Measurements from ENCODE around the gene ACTR3. TPM values are rescaled to one million over a fixed set of nuclear protein-coding genes. Genes with fewer than 3 reads are reported as not detected.
"Not testable (repeated sequence)": the region's sequence is repeated elsewhere in the genome, so short reads cannot be mapped to it uniquely, and the experiment has no call there.

Gene ACTR3
- polyA plus RNA-seq, 1 donor from 2014 or later: 255 TPM

- H3K9ac ChIP-seq (ENCODE audit: low read length): no peak overlapping the region
- H3K27ac ChIP-seq (ENCODE audit: low read length): no peak overlapping the region
- H3K9me3 ChIP-seq (ENCODE audit: low read length): no peaks in the 10 kb centered on the region
- H3F3A ChIP-seq (ENCODE audit: insufficient read depth, low read length, poor library complexity, severe bottlenecking): no peaks in the 10 kb centered on the region
- no peaks in the 10 kb centered on the region for H3K79me2 ChIP-seq (replicated peaks; ENCODE audit: insufficient read depth, low read length)
- H4K20me1 ChIP-seq (ENCODE audit: insufficient read depth): no peaks in the 10 kb centered on the region
- peaks cover 25% of the 10 kb centered on the region for H3K36me3 ChIP-seq (ENCODE audit: insufficient read depth, low read length)
- H3K4me3 ChIP-seq (ENCODE audit: low read length): no peak overlapping the region
- TF ChIP-seq MXI1 (conservative IDR thresholded peaks at IDR 0.05; ENCODE audit: poor library complexity, severe bottlenecking) (no peak), POLR2AphosphoS5 (IDR thresholded peaks at IDR 0.05) (no peak), REST (IDR thresholded peaks at IDR 0.05; ENCODE audit: borderline replicate concordance) (no peak), CTCF (IDR thresholded peaks at IDR 0.05; ENCODE audit: poor library complexity, severe bottlenecking) (no peak), TAF1 (IDR thresholded peaks at IDR 0.05; ENCODE audit: low read depth) (no peak), RAD21 (conservative IDR thresholded peaks at IDR 0.05) (no peak), EZH2 (IDR thresholded peaks at IDR 0.05; ENCODE audit: borderline replicate concordance, insufficient read depth, low read length, poor library complexity, severe bottlenecking) (no peak), EP300 (conservative IDR thresholded peaks at IDR 0.05; ENCODE audit: poor library complexity, severe bottlenecking) (no peak), SMC3 (conservative IDR thresholded peaks at IDR 0.05; ENCODE audit: poor library complexity) (no peak)
- no peak overlapping the region for H3K4me2 ChIP-seq (ENCODE audit: low read length)
- no peak overlapping the region for H2AFZ ChIP-seq (ENCODE audit: low read depth, low read length)
- H3K9me2 ChIP-seq (ENCODE audit: insufficient read depth, low read length): no peaks in the 10 kb centered on the region
- no peaks in the 10 kb centered on the region for H3K27me3 ChIP-seq (ENCODE audit: insufficient read depth, low read depth, low read length)
These were observed 47.6 kb downstream of the ACTR3 start for GRCh38 chr2:113937501-113937900.

GRCh38 chr2:113940891-113941290, 51.0 kb downstream of the ACTR3 start:
- H3K4me3 ChIP-seq (ENCODE audit: low read length): no peak overlapping the region
- no peaks in the 10 kb centered on the region for H4K20me1 ChIP-seq (ENCODE audit: insufficient read depth)
- no peak overlapping the region for H3K4me2 ChIP-seq (ENCODE audit: low read length)
- no peak overlapping the region for H3K27ac ChIP-seq (ENCODE audit: low read length)
- TF ChIP-seq RAD21 (conservative IDR thresholded peaks at IDR 0.05) (no peak), EP300 (conservative IDR thresholded peaks at IDR 0.05; ENCODE audit: poor library complexity, severe bottlenecking) (no peak), SMC3 (conservative IDR thresholded peaks at IDR 0.05; ENCODE audit: poor library complexity) (no peak), MXI1 (conservative IDR thresholded peaks at IDR 0.05; ENCODE audit: poor library complexity, severe bottlenecking) (no peak), CTCF (IDR thresholded peaks at IDR 0.05; ENCODE audit: poor library complexity, severe bottlenecking) (no peak), TAF1 (IDR thresholded peaks at IDR 0.05; ENCODE audit: low read depth) (no peak), POLR2AphosphoS5 (IDR thresholded peaks at IDR 0.05) (no peak), EZH2 (IDR thresholded peaks at IDR 0.05; ENCODE audit: borderline replicate concordance, insufficient read depth, low read length, poor library complexity, severe bottlenecking) (no peak), REST (IDR thresholded peaks at IDR 0.05; ENCODE audit: borderline replicate concordance) (no peak)
- peaks cover 20% of the 10 kb centered on the region for H3K36me3 ChIP-seq (ENCODE audit: insufficient read depth, low read length)
- H2AFZ ChIP-seq (ENCODE audit: low read depth, low read length): no peak overlapping the region
- H3F3A ChIP-seq (ENCODE audit: insufficient read depth, low read length, poor library complexity, severe bottlenecking): no peaks in the 10 kb centered on the region
- H3K27me3 ChIP-seq (ENCODE audit: insufficient read depth, low read depth, low read length): no peaks in the 10 kb centered on the region
- H3K79me2 ChIP-seq (replicated peaks; ENCODE audit: insufficient read depth, low read length): no peaks in the 10 kb centered on the region
- H3K9ac ChIP-seq (ENCODE audit: low read length): no peak overlapping the region
- no peaks in the 10 kb centered on the region for H3K9me2 ChIP-seq (ENCODE audit: insufficient read depth, low read length)
- no peaks in the 10 kb centered on the region for H3K9me3 ChIP-seq (ENCODE audit: low read length)

- H3K9me2 ChIP-seq (ENCODE audit: insufficient read depth, low read length); H3K27ac ChIP-seq (ENCODE audit: low read length); H4K20me1 ChIP-seq (ENCODE audit: insufficient read depth); H3K27me3 ChIP-seq (ENCODE audit: insufficient read depth, low read depth, low read length); H3K79me2 ChIP-seq (replicated peaks; ENCODE audit: insufficient read depth, low read length); H3K9me3 ChIP-seq (ENCODE audit: low read length); H3F3A ChIP-seq (ENCODE audit: insufficient read depth, low read length, poor library complexity, severe bottlenecking); H3K4me2 ChIP-seq (ENCODE audit: low read length); H3K4me3 ChIP-seq (ENCODE audit: low read length); H2AFZ ChIP-seq (ENCODE audit: low read depth, low read length); H3K9ac ChIP-seq (ENCODE audit: low read length): not testable (repeated sequence)
- peaks cover 20% of the 10 kb centered on the region for H3K36me3 ChIP-seq (ENCODE audit: insufficient read depth, low read length)
These were observed 55.9 kb downstream of the ACTR3 start for GRCh38 chr2:113945784-113946183.

Data from neural cell (in vitro differentiated cells).